HepG2 (cell line): ENCODE measurements around the gene HRCT1. TPM values are rescaled to one million over a fixed set of nuclear protein-coding genes. Genes with fewer than 3 reads are reported as not detected.

Experiments used
- ATF1 ChIP-seq: IDR thresholded peaks from 2 replicates; pipeline ENCODE4 v1.6.1; 2016; ENCODE audit warnings: mild to moderate bottlenecking, control low read depth
- CEBPZ ChIP-seq: IDR thresholded peaks from 2 replicates; pipeline ENCODE4 v1.6.1; 2012; ENCODE audit warnings: low read length, improper control_type of control experiment
- DMTF1 ChIP-seq: sonication (generic); formaldehyde crosslinking; IDR thresholded peaks from 2 replicates; pipeline ENCODE4 v1.4.0; 2020; ENCODE audit warnings: mild to moderate bottlenecking, missing genetic modification reagents
- FOXK1 ChIP-seq: sonication (generic); formaldehyde crosslinking; IDR thresholded peaks from 2 replicates; pipeline ENCODE4 v1.4.0; 2020; ENCODE audit warnings: low read depth, missing genetic modification reagents, borderline replicate concordance
- GMEB2 ChIP-seq: IDR thresholded peaks from 2 replicates; pipeline ENCODE4 v1.6.1; 2016; ENCODE audit warnings: missing biosample characterization, missing genetic modification reagents, low read depth
- HOXA3 ChIP-seq: sonication (generic); formaldehyde crosslinking; IDR thresholded peaks from 2 replicates; pipeline ENCODE4 v1.5.0; 2020; ENCODE audit warnings: missing genetic modification reagents
- KDM6A ChIP-seq: IDR thresholded peaks from 2 replicates; pipeline ENCODE4 v1.6.1; 2016; ENCODE audit warnings: low read depth
- MIER3 ChIP-seq: IDR thresholded peaks from 2 replicates; pipeline ENCODE4 v1.6.1; 2016; ENCODE audit warnings: missing compliant biosample characterization, borderline replicate concordance
- MYPOP ChIP-seq: sonication (generic); formaldehyde crosslinking; IDR thresholded peaks from 2 replicates; pipeline ENCODE4 v1.8.1; 2023; ENCODE audit warnings: mild to moderate bottlenecking, moderate library complexity, missing genetic modification reagents
- RBAK ChIP-seq: sonication (generic); formaldehyde crosslinking; IDR thresholded peaks from 2 replicates; pipeline ENCODE4 v1.5.1; 2020; ENCODE audit warnings: mild to moderate bottlenecking, missing genetic modification reagents
- SIN3A ChIP-seq: IDR thresholded peaks from 2 replicates; pipeline ENCODE4 v1.6.1; 2011; ENCODE audit warnings: low read depth, mild to moderate bottlenecking, control low read depth, low read length, borderline replicate concordance
- STAG1 ChIP-seq: sonication (generic); formaldehyde crosslinking; IDR thresholded peaks from 2 replicates; pipeline ENCODE4 v1.4.0; 2020; ENCODE audit warnings: missing genetic modification reagents
- TBL1XR1 ChIP-seq: fragments of 150-350 bp; IDR thresholded peaks from 2 replicates; pipeline ENCODE4 v1.6.1; 2014; ENCODE audit warnings: borderline replicate concordance, low read length; ENCODE audit not compliant: partially characterized antibody
- TEAD3 ChIP-seq: optimal IDR thresholded peaks from 2 replicates; pipeline ENCODE3; 2016; ENCODE audit warnings: borderline replicate concordance
- UBTF ChIP-seq: sonication (generic); formaldehyde crosslinking; IDR thresholded peaks from 2 replicates; pipeline ENCODE4 v1.4.0; 2020; ENCODE audit warnings: mild to moderate bottlenecking, missing genetic modification reagents
- YEATS4 ChIP-seq: sonication (generic); formaldehyde crosslinking; IDR thresholded peaks from 2 replicates; pipeline ENCODE4 v1.4.0; 2020; ENCODE audit warnings: missing genetic modification reagents, borderline replicate concordance
- ZMYM4 ChIP-seq: sonication (generic); formaldehyde crosslinking; IDR thresholded peaks from 2 replicates; pipeline ENCODE4 v1.8.1; 2023; ENCODE audit warnings: mild to moderate bottlenecking, missing genetic modification reagents
- ZNF207 ChIP-seq: fragments of 450-650 bp; IDR thresholded peaks from 2 replicates; pipeline ENCODE4 v1.6.1; 2016; ENCODE audit warnings: antibody characterized with exemption, borderline replicate concordance
- ZNF225 ChIP-seq: sonication (generic); formaldehyde crosslinking; IDR thresholded peaks from 2 replicates; pipeline ENCODE4 v1.4.0; 2020; ENCODE audit warnings: mild to moderate bottlenecking, missing genetic modification reagents
- ZNF558 ChIP-seq: sonication (generic); formaldehyde crosslinking; IDR thresholded peaks from 2 replicates; pipeline ENCODE4 v1.9.0; 2022; ENCODE audit warnings: mild to moderate bottlenecking, missing genetic modification reagents, borderline replicate concordance
- polyA plus RNA-seq, 8 experiments: library from polyadenylated mRNA; depleted of rRNA in 3 of 8; stranded (reverse) in 7 of 8; unstranded in 1 of 8; fragments of >200 nt; fragmentation: Illumina TruSeq in 4 of 8; extraction: Trizol in 4 of 8; gene quantifications; 2 replicates each; pipeline versions ENCODE4 v1.2.1 to v1.2.3, GENCODE V29; 2011 to 2016; ENCODE audit warnings: low read depth in 4 of 8, missing spikeins in 1 of 8, mixed read lengths in 1 of 8; ENCODE audit not compliant: insufficient read depth in 1 of 8
- total RNA-seq, 5 experiments: library from RNA; depleted of rRNA; stranded (reverse); fragments of >200 nt; fragmentation: Illumina TruSeq; extraction: Trizol; gene quantifications; 2 replicates each; pipeline ENCODE4 v1.2.3, GENCODE V29; 2016; ENCODE audit warnings: low read depth in 1 of 5

Gene HRCT1
- total and polyA plus RNA-seq, 2 of the 13 experiments (the other 11 are each of a cell fraction or from before 2014, with no cell fraction given) = 0.13 TPM; not detected in 1

- no peak for TF ChIP-seq GMEB2 (CRISPR knock-in tag)
- TF ChIP-seq RBAK (CRISPR knock-in tag) = no peak
- no peak for TF ChIP-seq FOXK1 (CRISPR knock-in tag)
- TF ChIP-seq UBTF (CRISPR knock-in tag) = no peak
- no peak for TF ChIP-seq TBL1XR1
- no peak for TF ChIP-seq KDM6A (CRISPR knock-in tag)
- TF ChIP-seq ZMYM4 (CRISPR knock-in tag) = peak; percentile 31; the same call in 1 of the 2 replicates
- TF ChIP-seq STAG1 (CRISPR knock-in tag) = peak; percentile 33
- no peak for TF ChIP-seq ZNF207
- no peak for TF ChIP-seq DMTF1
- no peak for TF ChIP-seq MIER3
- peak; percentile 37; the same call in 1 of the 2 replicates for TF ChIP-seq HOXA3 (CRISPR knock-in tag)
- no peak for TF ChIP-seq MYPOP
- TF ChIP-seq SIN3A = no peak
- no peak for TF ChIP-seq ZNF558 (CRISPR knock-in tag)
- no peak for TF ChIP-seq TEAD3
- TF ChIP-seq YEATS4 (CRISPR knock-in tag) = 0 out of 2 replicates have a peak, but pooled peaks have one; percentile 41
- TF ChIP-seq CEBPZ = no peak
- TF ChIP-seq ZNF225 = no peak
- no peak for TF ChIP-seq ATF1 (CRISPR knock-in tag)
Observed at GRCh38 chr9:35920051-35920620, 14.1 kb downstream of the HRCT1 start (continued).
